GM21786 (cell line): Measurements from ENCODE around the gene KCTD2.
"Not testable (repeated sequence)": the region's sequence is repeated elsewhere in the genome, so short reads cannot be mapped to it uniquely, and the experiment has no call there.

Experiments used
- ATAC-seq: cut with Tn5 transposase; IDR thresholded peaks from one replicate; pipeline ENCODE4 v1.9.1; 2021; ENCODE audit not compliant: unreplicated experiment

The KCTD2 gene

GRCh38 chr17:75046407-75047289, at the start of gene KCTD2, which contains the start of gene ATP5PD:
Gene KCTD2 (plus strand): TSS chr17:75047225. CDS start chr17:75047251, 26 bp downstream.
Gene ATP5PD (minus strand): TSS chr17:75046969. CDS start chr17:75042650, 4,319 bp downstream.
- peak; percentile 91 for ATAC-seq

GRCh38 chr17:74998783-74999182, 48.2 kb upstream of the KCTD2 start:
- ATAC-seq = no peak

GRCh38 chr17:74999523-74999922, 47.5 kb upstream of the KCTD2 start:
- ATAC-seq = no peak

GRCh38 chr17:75001915-75002843, 44.8 kb upstream of the KCTD2 start:
- no peak for ATAC-seq

- ATAC-seq = no peak
Measured at GRCh38 chr17:75003070-75003956, 43.7 kb upstream of the KCTD2 start.

GRCh38 chr17:75003957-75004355, 43.1 kb upstream of the KCTD2 start:
- no peak for ATAC-seq

- no peak for ATAC-seq
Measured at GRCh38 chr17:75004371-75004770, 42.7 kb upstream of the KCTD2 start.

GRCh38 chr17:75005291-75005690, 41.7 kb upstream of the KCTD2 start:
- ATAC-seq = no peak

GRCh38 chr17:75006084-75006483, 40.9 kb upstream of the KCTD2 start:
- ATAC-seq = not testable (repeated sequence)

GRCh38 chr17:75006653-75007052, 40.4 kb upstream of the KCTD2 start:
- no peak for ATAC-seq

GRCh38 chr17:75008373-75008772, 38.7 kb upstream of the KCTD2 start:
- no peak for ATAC-seq

GRCh38 chr17:75009139-75009724, 37.8 kb upstream of the KCTD2 start:
- no peak for ATAC-seq

GRCh38 chr17:75010683-75011400, 36.2 kb upstream of the KCTD2 start:
- ATAC-seq = no peak

GRCh38 chr17:75011401-75012095, 35.5 kb upstream of the KCTD2 start:
- no peak for ATAC-seq

- no peak for ATAC-seq
Measured at GRCh38 chr17:75012096-75012345, 35.0 kb upstream of the KCTD2 start.

GRCh38 chr17:75012346-75013091, 34.5 kb upstream of the KCTD2 start, which contains the start of gene MRPL58:
Gene MRPL58 (plus strand): TSS chr17:75012670. CDS start chr17:75012687, 17 bp downstream.
- peak; percentile 75 for ATAC-seq

- no peak for ATAC-seq
Measured at GRCh38 chr17:75013092-75013559, 33.9 kb upstream of the KCTD2 start.

GRCh38 chr17:75019146-75019545, 27.9 kb upstream of the KCTD2 start:
- ATAC-seq = no peak
